Measurements from ENCODE around the gene PSMG1.

DNA sequence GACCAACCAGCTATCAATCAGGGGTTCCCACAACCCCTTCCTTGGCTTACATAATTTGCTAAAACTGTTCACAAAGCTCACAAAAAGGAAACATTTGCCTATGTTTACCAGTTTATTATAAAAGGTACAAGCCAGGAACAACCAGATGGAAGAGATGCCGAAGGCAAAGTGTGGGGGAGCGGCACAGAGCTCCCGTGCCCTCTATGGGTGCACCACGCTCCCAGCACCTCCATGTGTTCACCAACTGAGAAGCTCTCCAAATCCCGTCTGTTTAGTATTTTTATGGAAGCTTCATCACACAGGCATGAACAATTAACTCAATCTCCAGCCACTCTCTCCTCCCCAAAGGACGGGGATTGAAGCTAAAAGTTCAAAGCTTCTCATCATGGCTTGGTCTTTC, 32.9 kb downstream of the PSMG1 start:
- TF ChIP-seq POLR2A (IDR thresholded peaks at IDR 0.05): no peak
- TF ChIP-seq, protein P1, sequence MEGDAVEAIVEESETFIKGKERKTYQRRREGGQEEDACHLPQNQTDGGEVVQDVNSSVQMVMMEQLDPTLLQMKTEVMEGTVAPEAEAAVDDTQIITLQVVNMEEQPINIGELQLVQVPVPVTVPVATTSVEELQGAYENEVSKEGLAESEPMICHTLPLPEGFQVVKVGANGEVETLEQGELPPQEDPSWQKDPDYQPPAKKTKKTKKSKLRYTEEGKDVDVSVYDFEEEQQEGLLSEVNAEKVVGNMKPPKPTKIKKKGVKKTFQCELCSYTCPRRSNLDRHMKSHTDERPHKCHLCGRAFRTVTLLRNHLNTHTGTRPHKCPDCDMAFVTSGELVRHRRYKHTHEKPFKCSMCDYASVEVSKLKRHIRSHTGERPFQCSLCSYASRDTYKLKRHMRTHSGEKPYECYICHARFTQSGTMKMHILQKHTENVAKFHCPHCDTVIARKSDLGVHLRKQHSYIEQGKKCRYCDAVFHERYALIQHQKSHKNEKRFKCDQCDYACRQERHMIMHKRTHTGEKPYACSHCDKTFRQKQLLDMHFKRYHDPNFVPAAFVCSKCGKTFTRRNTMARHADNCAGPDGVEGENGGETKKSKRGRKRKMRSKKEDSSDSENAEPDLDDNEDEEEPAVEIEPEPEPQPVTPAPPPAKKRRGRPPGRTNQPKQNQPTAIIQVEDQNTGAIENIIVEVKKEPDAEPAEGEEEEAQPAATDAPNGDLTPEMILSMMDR (IDR thresholded peaks at IDR 0.05): no peak
